ENCODE data around the gene DIP2C.

DNA sequence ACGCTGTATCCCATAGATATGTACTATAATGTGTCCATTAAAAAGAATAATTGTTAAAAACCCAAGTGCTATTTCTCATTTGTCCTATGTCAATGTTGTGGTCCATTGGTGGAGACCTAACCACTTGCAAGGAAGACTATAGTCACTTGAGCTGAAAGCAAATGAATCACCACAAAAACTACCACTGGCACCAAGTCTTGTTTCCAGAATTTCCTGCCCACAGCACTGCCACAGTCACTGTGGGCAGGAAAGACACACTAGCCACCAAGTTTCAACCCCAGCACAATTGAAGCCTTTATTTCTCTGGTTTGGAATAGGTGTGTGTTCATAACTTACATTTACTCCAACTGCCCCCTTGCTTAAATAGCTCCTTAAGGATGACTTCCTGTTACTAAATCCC lies 12.4 kb downstream of the DIP2C start:
- no peak for TF ChIP-seq CTCF (IDR thresholded peaks at IDR 0.05)
- TF ChIP-seq POLR2AphosphoS5 (IDR thresholded peaks at IDR 0.05), result no peak
- TF ChIP-seq POLR2A (IDR thresholded peaks at IDR 0.05), result no peak
